GM21528 (cell line): ENCODE data around the gene TMEM179B.
A peak's percentile ranks its signal among the peaks of the same experiment; 100 is the strongest.

Source experiments
- ATAC-seq: cut with Tn5 transposase; IDR thresholded peaks from one replicate; pipeline ENCODE4 v1.9.1; 2021; ENCODE audit warnings: mild to moderate bottlenecking, moderate library complexity; ENCODE audit not compliant: unreplicated experiment, low FRiP score

Gene TMEM179B

DNA sequence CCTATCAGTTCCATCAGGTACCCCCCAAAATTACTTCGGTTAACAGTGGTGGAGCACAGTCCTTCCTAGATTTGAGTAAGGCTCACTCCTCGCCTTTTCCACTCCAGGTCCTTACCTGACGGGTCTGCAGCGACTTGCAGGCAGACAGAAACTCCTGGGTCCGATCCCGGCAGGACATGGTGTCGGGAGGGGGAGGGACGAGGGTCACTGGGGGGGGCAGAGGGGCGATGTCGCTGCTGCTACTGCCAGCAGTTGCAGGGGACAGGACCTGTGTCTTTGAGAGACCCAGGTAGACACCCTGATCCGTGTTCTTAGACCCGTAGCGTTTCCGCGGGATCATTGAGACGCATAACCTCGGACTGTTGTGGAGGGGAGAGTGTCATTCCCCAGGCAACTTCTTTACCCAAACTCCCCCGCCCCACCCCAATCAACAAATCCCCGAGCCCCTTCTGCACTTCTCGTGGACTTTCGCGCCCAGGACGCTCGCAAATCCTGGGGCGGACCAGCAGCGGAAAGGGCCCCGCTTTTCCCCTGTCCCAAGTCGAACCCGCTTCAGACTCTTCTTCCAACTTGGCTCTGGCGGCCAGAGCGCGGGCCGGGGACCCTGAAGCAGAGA is 43.8 kb downstream of the TMEM179B start:
- no peak for ATAC-seq

DNA sequence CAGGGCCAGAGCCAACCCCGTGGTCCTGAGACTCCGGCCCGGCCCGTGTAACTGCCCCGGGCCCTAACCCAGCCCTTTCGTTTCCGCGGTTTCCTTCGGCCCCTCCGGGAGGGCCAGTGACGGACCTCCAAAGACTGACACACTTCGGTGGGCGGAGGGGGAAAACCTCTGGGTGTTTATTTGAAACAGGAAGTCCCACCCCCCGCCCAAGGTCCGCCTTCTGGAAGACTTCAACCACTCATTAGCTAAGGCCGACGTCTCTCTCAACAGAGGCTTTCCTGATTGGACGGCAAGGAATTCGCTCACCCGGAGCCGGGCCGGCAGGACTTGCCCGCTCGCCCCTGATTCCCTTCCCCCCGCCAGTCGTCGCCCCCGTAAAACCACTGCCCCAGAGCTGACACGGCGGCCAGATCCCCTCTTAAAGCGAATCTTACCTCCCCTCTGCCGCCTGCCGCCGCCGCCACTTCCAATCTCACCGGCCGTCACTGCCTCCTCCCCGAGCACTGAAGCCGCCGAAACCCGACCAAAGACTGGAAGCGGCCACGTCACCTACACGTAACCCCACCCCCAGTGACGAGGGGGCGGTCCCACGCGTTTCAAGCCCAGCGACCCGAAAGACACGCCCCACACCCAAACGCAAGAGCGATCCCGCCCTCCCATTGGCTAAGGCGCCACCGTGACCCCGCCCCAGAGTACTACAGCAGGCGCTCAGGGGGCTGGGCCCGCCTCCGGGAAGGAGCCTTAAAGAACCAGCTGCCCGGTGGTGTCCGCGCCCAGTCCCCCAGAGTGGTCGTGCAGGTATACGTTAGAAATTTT is 44.5 kb downstream of the TMEM179B start, which contains the start of gene STX5:
TSS of gene STX5 (minus strand) at position 532 of the 816 bp plus-strand sequence. CDS start 808 bp downstream, outside the sequence.
- peak; percentile 78 for ATAC-seq

DNA sequence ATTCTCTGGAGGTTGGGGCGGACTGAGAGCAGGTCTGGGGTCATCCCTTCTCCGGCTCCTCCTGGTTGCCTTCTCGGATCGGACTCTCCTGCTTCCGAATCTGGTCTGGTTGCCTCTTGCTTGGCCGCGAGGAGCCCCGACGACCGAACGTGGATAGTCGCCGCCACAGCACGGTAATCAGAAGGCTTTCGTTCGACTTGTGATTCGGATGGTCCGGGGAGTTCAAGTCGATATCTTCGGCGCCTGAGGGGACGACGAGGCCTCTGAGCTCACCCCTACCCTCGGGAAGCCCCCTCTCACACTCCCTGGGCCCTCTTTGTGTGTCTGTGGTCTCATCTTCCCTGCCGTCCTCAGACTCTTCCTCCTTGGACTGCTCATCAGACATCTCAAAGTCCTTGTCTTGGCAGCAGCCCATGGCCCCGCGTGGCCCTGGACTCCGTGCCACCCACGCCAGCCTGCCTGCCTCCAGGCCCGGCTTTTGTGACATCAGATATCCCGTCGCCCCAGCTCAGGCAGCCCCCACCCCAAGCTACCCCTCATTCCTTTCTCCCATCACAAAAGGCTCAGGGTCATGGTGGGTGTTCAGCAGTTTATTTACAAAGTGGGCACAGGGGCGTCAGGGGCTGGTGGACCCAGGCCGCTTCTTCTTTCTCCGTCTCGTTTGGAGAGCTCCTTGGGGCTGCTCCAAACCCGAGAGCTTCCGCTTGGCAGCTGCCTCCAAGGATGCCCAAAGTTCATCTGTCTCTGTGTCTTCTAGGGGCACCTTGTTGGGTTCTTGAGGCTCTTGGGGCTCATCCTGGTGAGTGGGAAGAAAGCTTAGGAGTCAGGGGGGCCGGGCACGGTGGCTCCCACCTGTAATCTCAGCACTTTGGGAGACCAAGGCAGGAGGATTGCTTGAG is 45.4 kb downstream of the TMEM179B start, which contains the start of gene TEX54:
TSS of gene TEX54 (minus strand) at position 506 of the 899 bp plus-strand sequence.
- ATAC-seq: no peak

DNA sequence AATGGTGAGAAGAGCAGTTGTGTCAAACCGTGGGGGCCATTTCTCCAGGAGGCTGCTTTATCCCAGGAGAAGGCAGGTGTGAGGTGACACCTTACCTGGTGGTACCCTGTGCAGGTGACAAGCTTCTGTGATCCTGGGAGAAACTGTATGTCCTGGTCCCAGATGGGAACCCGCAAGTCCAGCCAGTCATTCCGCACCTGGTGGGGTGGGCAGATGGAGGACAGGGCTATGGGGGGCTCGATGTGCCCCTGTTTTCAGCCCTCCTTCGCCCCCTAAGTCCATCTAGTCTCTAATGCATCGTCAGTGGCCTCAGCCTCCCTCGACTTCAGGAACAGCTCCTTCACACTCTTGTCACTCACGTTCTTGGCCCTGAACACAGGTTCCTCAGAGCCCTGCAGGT is 48.1 kb downstream of the TMEM179B start:
- ATAC-seq: no peak

DNA sequence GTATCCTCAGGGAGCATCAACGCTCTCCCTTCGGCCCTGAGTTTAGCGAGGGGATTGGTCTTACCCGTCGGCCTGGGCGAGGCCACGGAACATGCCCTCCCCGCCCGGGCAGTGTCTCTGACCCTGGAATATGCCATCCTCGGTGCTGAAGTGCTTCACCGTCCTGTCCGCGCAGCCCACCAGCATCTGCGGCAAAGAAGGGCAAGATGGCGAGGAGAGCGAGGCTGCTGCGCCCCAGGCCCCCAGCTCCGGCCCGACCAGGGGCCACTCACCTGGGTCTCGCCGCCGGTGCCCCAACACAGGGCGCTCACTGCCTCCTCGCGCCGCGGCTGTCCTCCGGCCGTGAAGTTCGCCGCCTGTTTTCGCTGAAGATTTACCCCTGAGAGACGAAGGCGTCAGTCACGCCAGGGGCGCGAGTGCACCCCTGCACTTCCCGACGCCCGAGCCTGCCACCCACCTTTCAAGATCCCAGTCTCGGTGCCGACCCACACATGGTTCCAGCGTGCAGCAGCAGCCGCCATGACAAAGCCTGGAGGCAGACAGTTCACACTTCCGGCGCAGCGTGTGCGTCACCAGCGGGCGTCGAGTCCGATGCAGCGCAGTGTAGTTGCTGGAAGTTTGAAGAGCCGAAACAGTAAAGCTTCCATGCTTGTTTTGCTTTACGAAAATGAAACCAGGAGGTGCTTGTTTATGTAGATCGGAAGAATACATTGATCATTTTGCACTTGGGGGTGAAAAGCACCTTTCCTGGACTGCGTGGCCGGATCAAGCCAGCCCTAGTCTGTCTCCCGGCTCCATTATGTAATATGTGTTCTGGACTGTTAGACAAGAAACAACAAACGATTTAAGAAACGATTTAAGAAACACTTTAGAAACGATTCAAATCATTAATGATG is 52.1 kb downstream of the TMEM179B start, which contains the start of gene WDR74:
TSS of gene WDR74 (minus strand) at position 541 of the 896 bp plus-strand sequence. CDS start at position 521, 20 bp downstream.
- peak; percentile 44 for ATAC-seq
